GM18858 (cell line): ENCODE measurements around the gene NEUROD6.
A peak's percentile ranks its signal among the peaks of the same experiment; 100 is the strongest.

Experiments
- ATAC-seq: cut with Tn5 transposase; IDR thresholded peaks from one replicate; pipeline ENCODE4 v1.9.1; 2021; ENCODE audit not compliant: unreplicated experiment

Gene NEUROD6

GRCh38 chr7:31340603-31341002 is at the start of gene NEUROD6:
Gene NEUROD6, minus strand, starts transcription at chr7:31340726. Its CDS starts 1,458 bp downstream, at chr7:31339268.
- ATAC-seq, result no peak

GRCh38 chr7:31384466-31384865 is 43.9 kb upstream of the NEUROD6 start:
- ATAC-seq, result no peak

- no peak for ATAC-seq
Measured at GRCh38 chr7:31382722-31383121, 42.2 kb upstream of the NEUROD6 start.

DNA sequence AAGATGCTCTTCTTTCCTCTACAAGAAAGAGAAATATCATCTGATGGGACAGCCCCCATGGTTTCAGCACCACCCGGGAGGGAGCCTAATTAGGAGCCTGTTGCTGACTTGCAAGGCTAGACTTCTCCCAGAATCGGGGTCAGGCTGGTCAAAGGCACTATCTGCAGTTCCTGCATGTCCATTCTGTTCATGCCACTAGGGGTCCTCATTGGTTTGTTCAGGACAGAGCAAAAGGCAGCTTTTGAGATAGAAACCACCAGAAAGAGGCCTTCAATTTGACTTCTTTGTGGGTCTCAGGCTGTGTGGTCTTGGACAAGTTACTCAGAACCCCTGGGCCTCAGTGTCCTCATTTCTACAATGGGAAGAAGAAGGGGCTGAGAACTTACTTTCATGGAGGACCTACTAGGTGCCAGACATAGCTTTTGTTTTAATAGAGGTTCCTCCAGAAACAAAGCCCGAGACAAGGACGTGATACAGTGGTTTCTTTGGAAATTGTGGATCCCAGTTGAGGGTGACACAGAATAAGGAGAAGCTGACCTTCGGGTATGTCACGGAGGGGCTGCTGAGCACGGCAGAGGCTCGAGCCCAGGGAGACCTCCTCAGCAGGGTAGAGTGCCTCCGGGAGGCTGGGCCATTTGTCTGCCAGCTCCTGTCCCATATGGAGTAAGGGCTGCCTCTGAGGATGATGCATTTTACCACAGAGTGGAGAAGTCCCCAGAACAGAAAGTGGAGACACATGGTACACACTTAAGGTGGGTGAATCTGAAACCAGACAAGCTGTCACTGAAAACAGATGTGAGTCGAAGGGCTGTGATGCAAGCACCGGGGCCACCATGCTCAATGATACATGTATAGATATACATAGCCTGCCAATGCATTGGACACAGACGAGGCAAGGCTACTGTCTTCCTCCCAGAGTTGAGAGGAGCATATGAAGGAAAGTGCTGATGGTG is 33.1 kb upstream of the NEUROD6 start:
- peak; percentile 75 for ATAC-seq

GRCh38 chr7:31372231-31372959 is 31.9 kb upstream of the NEUROD6 start:
- ATAC-seq, result no peak

- ATAC-seq, result no peak
Measured at GRCh38 chr7:31371621-31372020, 31.1 kb upstream of the NEUROD6 start.

DNA sequence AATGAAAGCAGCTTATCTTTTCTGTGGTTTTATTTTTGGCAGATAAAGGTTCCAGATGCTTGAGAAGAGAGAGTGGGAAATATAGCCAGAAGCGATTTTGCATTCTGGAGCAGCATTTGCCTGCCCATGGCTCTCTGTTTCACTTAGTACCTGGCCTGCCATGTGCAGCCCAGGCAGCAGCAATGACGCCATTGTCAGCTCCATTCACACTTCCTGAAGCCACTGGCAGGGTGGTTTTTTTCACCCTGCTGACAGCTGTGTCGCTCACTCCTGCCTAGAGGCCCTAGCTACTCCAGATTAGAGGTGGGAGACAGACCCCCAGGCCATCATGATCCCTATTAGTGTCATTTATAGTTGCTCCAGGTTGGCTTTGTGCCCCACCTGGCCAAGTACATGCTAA is 30.1 kb upstream of the NEUROD6 start:
- ATAC-seq, result no peak

GRCh38 chr7:31368620-31369019 is 28.1 kb upstream of the NEUROD6 start:
- ATAC-seq, result no peak

DNA sequence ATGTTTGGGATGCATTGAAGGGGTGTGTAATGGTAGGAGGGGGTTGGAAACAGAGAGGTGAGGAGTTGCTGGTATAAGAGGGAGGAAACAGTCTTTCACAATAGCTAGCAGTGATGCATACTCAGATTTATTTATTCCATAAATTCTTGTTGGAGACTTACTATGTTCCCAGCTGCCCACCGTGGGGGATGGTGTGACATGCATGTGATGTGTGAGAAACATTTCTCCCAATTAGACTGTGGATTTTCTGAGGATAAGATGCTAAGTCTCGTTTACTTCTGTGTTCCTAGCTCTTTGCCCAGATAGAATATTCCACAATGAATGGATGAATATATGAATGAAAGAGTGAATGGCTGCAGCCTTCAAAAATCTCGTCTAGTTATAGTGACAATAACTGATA is 23.0 kb upstream of the NEUROD6 start:
- ATAC-seq, result no peak

GRCh38 chr7:31363051-31363450 is 22.5 kb upstream of the NEUROD6 start:
- ATAC-seq, result no peak

GRCh38 chr7:31362401-31362800 is 21.9 kb upstream of the NEUROD6 start:
- ATAC-seq, result no peak

DNA sequence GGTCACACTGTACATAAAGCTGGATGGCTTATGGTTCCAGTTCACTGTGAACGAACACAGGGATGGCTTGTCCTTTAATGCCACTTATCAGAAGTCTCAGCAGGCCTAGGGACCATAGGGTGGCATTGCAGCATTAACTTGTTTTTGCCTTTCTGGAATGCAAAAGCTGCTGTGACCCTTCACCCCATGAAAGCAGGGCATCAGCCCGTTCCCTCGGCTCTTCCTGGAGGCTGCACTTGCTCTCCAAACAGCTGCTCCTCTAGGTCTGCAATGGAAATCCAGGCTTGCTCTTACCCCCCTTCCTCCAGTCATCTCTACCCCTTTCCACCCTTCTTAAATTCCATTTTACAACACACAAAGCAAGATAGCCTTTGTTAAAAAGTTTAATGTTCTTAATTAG is 17.9 kb upstream of the NEUROD6 start:
- no peak for ATAC-seq

- ATAC-seq, result no peak
Measured at GRCh38 chr7:31345421-31345820, 4.9 kb upstream of the NEUROD6 start.

GRCh38 chr7:31343516-31344305 is 3.2 kb upstream of the NEUROD6 start:
- no peak for ATAC-seq

DNA sequence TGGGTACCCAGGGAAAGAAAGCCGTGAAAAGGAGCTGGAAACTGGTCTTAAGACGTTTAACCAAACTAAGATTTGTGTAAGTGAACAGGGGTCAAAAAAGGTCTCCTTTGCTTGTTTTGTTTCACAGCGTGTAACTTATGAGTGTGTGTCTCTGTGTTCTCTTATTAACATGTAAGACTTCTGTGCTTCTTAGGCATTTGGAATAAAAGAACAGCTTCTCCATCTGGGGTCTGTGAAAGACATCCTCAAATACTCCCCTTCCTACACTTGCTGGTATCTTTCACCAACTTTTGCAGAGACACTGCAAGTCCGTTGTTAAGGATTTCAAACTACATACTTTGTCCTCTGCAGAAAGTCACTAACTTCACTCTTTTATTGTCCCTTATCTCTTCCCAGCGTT is 615 bp upstream of the NEUROD6 start:
- no peak for ATAC-seq

DNA sequence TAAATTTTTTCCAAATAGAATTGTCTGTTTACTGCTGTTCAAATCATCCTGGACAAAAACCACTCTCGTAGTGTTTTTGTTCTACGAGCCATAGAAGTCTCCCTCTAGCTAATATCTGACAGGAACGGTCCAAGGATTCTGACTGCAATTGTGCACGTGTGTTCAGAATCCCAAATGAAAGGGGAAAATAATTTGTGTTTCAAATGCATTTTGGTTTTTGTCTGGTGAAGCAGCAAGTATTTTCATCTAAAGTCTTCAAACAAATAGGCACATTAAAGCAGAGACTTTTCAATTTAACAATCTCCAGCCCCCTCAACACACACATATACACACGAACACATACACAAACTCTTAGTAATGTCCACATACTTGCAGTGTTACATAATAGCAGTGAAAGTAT is 475 bp downstream of the NEUROD6 start:
- no peak for ATAC-seq

GRCh38 chr7:31338706-31339105 is 1.8 kb downstream of the NEUROD6 start:
- no peak for ATAC-seq

GRCh38 chr7:31337002-31337565 is 3.4 kb downstream of the NEUROD6 start:
- no peak for ATAC-seq

DNA sequence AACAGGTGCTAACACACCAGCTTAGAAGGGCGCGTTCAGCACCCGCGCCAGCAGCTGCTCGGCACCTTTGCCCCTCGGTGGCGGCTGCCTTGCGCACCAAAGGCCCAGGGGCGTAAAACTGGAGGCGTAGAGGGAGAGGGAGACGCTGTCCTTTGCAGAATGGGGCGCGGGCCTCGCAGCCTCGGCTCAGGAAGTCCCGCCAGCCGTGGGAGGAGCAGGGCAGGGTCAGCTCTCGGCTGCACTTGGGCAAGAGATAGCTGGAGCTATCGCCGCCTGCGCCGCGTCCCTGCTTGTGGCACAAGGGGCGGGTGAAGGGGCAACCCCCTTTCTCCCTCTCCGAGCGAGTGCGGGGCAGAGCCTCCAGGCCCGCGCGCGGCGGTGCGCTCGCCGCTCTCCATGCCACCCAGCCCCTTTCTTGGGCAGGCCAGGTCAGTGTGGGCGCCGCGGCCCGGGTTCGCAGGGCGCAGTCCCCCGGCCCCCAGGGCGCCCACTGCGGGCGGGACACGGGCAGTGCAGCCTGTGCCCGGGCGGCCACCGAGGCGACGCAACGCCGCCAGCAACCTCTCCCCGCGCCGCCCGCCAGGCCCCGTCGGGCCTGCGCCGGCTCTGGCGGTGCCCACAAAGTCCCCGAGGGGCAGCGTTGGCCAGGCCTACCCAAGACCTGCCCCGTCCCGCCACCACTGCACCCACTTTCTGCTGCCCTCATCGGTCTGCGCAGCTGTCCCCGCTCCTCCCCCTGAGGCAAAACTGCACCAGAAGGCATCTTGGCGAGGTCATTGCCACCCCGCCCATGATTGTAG is 4.1 kb downstream of the NEUROD6 start:
- ATAC-seq, result no peak

DNA sequence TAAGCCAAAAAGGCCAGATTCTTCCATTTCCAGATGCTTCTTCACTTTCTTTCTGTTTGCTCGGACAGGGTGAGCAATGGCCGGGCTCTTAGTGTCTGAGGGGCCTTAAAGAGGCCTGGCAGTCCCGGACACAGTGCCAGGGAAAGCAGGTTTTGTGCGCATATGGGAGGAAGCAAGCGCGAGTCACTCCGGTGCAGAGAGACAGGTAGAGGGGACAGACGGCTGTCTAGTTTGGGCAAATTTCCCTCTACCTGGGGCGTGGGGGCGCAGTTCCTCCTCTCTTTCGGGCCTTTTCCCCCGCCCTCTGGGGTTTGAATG is 4.7 kb downstream of the NEUROD6 start:
- no peak for ATAC-seq
